Liver (tissue), 9 donors: ENCODE data around the gene ODC1. TPM values are rescaled to one million over a fixed set of nuclear protein-coding genes. Genes with fewer than 3 reads are reported as not detected.

Experiments
- DNase-seq: peaks from one replicate; pipeline ENCODE4 v3.0.0-alpha.2; 2017; ENCODE audit warnings: low spot score
- H3K27ac ChIP-seq, 2 donors: one replicate each; pipeline ENCODE4 v1.7.0; 2013; ENCODE audit warnings: inconsistent platforms in 2 of 2, low read length in 2 of 2, control low read depth in 1 of 2, low read depth in 1 of 2, mild to moderate bottlenecking in 1 of 2
- H3K27me3 ChIP-seq, 4 donors: one replicate each; pipeline versions ENCODE4 v1.6.1 to v1.7.0; 2013; ENCODE audit warnings: low read length in 3 of 4, inconsistent platforms in 1 of 4, mild to moderate bottlenecking in 1 of 4, moderate library complexity in 1 of 4; ENCODE audit not compliant: control insufficient read depth in 4 of 4, insufficient read depth in 4 of 4
- H3K36me3 ChIP-seq, 4 donors: one replicate each; pipeline versions ENCODE4 v1.6.1 to v1.7.0; 2013; ENCODE audit warnings: low read length in 3 of 4, mild to moderate bottlenecking in 3 of 4, low read depth in 1 of 4, moderate library complexity in 1 of 4; ENCODE audit not compliant: control insufficient read depth in 4 of 4, insufficient read depth in 3 of 4
- H3K4me1 ChIP-seq, 4 donors: one replicate each; pipeline versions ENCODE4 v1.6.1 to v1.7.0; 2013; ENCODE audit warnings: low read length in 3 of 4, mild to moderate bottlenecking in 3 of 4, moderate library complexity in 1 of 4; ENCODE audit not compliant: control insufficient read depth in 4 of 4, insufficient read depth in 4 of 4
- H3K4me3 ChIP-seq, 3 donors: one replicate each; pipeline versions ENCODE4 v1.6.1 to v1.7.0; 2013; ENCODE audit warnings: low read length in 3 of 3, control low read depth in 1 of 3, low read depth in 1 of 3, mild to moderate bottlenecking in 1 of 3
- H3K9ac ChIP-seq, 2 donors: one replicate each; pipeline ENCODE4 v1.7.0; 2013; ENCODE audit warnings: low read length in 2 of 2, mild to moderate bottlenecking in 2 of 2, moderate library complexity in 2 of 2, control low read depth in 1 of 2, low read depth in 1 of 2
- H3K9me3 ChIP-seq, 4 donors: one replicate each; pipeline versions ENCODE4 v1.6.1 to v1.7.0; 2013; ENCODE audit warnings: low read length in 3 of 4; ENCODE audit not compliant: control insufficient read depth in 4 of 4
- ATF3 ChIP-seq: IDR thresholded peaks from 2 replicates; pipeline ENCODE4 v1.6.1; 2016; ENCODE audit warnings: antibody characterized with exemption
- FOXA1 ChIP-seq: IDR thresholded peaks from 2 replicates; pipeline ENCODE4 v1.6.1; 2016; ENCODE audit warnings: antibody characterized with exemption
- FOXA2 ChIP-seq: IDR thresholded peaks from 2 replicates; pipeline ENCODE4 v1.6.1; 2016; ENCODE audit warnings: antibody characterized with exemption
- GABPA ChIP-seq, 2 donors: IDR thresholded peaks in 1 of 2; conservative IDR thresholded peaks in 1 of 2; 2 replicates each; pipeline ENCODE4 v1.6.1; 2016; ENCODE audit warnings: antibody characterized with exemption in 2 of 2, mild to moderate bottlenecking in 1 of 2, moderate library complexity in 1 of 2
- HNF4A ChIP-seq, 2 donors: conservative IDR thresholded peaks; 2 replicates each; pipeline ENCODE4 v1.6.1; 2016; ENCODE audit warnings: antibody characterized with exemption in 2 of 2, mild to moderate bottlenecking in 2 of 2
- JUND ChIP-seq, 2 donors: IDR thresholded peaks; 2 replicates each; pipeline ENCODE4 v1.6.1; 2016; ENCODE audit warnings: antibody characterized with exemption in 2 of 2
- MAX ChIP-seq: IDR thresholded peaks from 2 replicates; pipeline ENCODE4 v1.6.1; 2016; ENCODE audit warnings: antibody characterized with exemption
- NR2F2 ChIP-seq: IDR thresholded peaks from 2 replicates; pipeline ENCODE4 v1.6.1; 2016; ENCODE audit warnings: antibody characterized with exemption
- REST ChIP-seq: IDR thresholded peaks from 2 replicates; pipeline ENCODE4 v1.6.1; 2016; ENCODE audit warnings: antibody characterized with exemption, mild to moderate bottlenecking
- TAF1 ChIP-seq: conservative IDR thresholded peaks from 2 replicates; pipeline ENCODE4 v1.6.1; 2016; ENCODE audit warnings: antibody characterized with exemption, mild to moderate bottlenecking
- YY1 ChIP-seq: IDR thresholded peaks from 2 replicates; pipeline ENCODE4 v1.6.1; 2016; ENCODE audit warnings: antibody characterized with exemption, mild to moderate bottlenecking
- ZBTB33 ChIP-seq: IDR thresholded peaks from 2 replicates; pipeline ENCODE4 v1.6.1; 2016; ENCODE audit warnings: antibody characterized with exemption
- WGBS: extraction: QIAGEN DNeasy Blood & Tissue Kit; methylation state at CpG from one replicate; pipeline ENCODE4 v1.1.7; 2013; 5-methylcytosine and 5-hydroxymethylcytosine counted together
- polyA plus RNA-seq, 2 donors: library from polyadenylated mRNA; stranded (reverse) in 1 of 2; unstranded in 1 of 2; fragments of 200-250 nt in 1 of 2; fragments of >200 nt in 1 of 2; fragmentation: Nextera tagmentation in 1 of 2; extraction: Ambion mirVana in 1 of 2; gene quantifications; one replicate each; pipeline versions ENCODE4 v1.2.1 to v1.2.3, GENCODE V29; 2013 to 2015
- total RNA-seq, 2 donors: library from RNA; depleted of rRNA; stranded (reverse); fragments of >200 nt; gene quantifications; one replicate each; pipeline ENCODE4 v1.2.3, GENCODE V29; 2014
- TF ChIP-seq, protein P1 (sequence below): fragments of 150-350 bp; IDR thresholded peaks from 2 replicates; pipeline ENCODE4 v1.5.1; 2017; ENCODE audit warnings: improper control_type of control experiment, low read depth, low read length; ENCODE audit not compliant: missing input control
- donor health status: healthy.
- donor health status: healthy.
- donor health status: healthy.
- donor health status: healthy.
- donor health status: healthy.

Gene ODC1
- total and polyA plus RNA-seq, 4 donors, result 8.3 to 75.8 (median 48.1) TPM

DNA sequence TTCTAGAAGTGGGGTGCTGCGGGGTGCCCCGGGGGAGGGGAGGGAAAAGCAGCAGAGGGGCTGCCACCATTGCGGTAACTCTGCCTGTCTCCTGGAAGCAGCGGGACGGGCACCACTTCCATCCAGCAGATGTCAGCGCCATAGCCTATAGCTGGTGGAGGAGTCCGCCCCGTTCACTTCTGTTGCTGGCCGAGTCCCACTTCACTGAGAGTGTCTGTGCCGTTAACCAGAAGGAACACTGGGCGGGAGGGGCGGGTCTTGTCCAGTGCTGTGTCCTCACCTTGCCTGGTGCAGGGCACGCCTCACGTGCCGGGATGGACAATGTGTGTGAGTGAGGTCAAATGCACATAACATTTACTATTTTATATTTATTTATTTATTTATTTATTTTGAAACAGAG lies 19.3 kb upstream of the ODC1 start (continued):
- TF ChIP-seq REST (no peak), HNF4A (conservative IDR thresholded peaks at IDR 0.05) (no peak), JUND (IDR thresholded peaks at IDR 0.05) (no peak), YY1 (no peak)
- TF ChIP-seq, protein P1, sequence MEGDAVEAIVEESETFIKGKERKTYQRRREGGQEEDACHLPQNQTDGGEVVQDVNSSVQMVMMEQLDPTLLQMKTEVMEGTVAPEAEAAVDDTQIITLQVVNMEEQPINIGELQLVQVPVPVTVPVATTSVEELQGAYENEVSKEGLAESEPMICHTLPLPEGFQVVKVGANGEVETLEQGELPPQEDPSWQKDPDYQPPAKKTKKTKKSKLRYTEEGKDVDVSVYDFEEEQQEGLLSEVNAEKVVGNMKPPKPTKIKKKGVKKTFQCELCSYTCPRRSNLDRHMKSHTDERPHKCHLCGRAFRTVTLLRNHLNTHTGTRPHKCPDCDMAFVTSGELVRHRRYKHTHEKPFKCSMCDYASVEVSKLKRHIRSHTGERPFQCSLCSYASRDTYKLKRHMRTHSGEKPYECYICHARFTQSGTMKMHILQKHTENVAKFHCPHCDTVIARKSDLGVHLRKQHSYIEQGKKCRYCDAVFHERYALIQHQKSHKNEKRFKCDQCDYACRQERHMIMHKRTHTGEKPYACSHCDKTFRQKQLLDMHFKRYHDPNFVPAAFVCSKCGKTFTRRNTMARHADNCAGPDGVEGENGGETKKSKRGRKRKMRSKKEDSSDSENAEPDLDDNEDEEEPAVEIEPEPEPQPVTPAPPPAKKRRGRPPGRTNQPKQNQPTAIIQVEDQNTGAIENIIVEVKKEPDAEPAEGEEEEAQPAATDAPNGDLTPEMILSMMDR, result no peak

DNA sequence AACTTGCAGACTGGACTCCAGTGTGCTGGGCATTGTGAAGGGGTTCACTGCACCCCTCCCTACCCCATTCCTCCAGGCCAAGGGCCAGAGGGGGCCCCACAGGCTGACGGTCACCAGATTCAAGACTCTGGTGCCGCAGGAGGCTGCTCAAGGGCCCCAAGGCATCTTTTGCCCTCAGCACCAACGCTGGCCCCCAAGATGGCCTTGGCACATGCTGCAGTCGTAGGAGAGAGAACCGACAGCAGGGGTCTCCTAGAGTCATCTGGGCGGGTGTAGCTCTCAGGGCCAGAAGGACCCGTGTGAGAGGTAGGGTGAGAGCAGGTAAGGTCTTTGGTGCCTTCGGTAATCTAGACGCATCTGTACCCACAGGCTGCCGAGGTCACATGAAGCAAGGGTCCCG lies 18.7 kb upstream of the ODC1 start:
- TF ChIP-seq, protein P1, result no peak
- no peak for TF ChIP-seq YY1
- TF ChIP-seq TAF1, result no peak
- TF ChIP-seq MAX, result no peak
- TF ChIP-seq FOXA2, result no peak
- no peak for TF ChIP-seq ZBTB33
- TF ChIP-seq GABPA (IDR thresholded peaks at IDR 0.05 in 1 of 2, conservative IDR thresholded peaks at IDR 0.05 in 1 of 2), result no peak
- TF ChIP-seq REST, result no peak
- TF ChIP-seq NR2F2, result no peak
- TF ChIP-seq HNF4A (conservative IDR thresholded peaks at IDR 0.05), result no peak
- no peak for TF ChIP-seq FOXA1
- no peak for TF ChIP-seq ATF3
- no peak for DNase-seq
- 85% methylated on average over 11 of the region's 11 CpGs for WGBS

More for the DNA sequence above, 18.7 kb upstream of the ODC1 start:
- no peak overlapping the region for H3K4me3 ChIP-seq
- no peak overlapping the region for H3K27ac ChIP-seq
- H3K36me3 ChIP-seq, result no peaks in the 10 kb centered on the region
- no peak overlapping the region for H3K9ac ChIP-seq
- no peaks in the 10 kb centered on the region for H3K27me3 ChIP-seq
- no peaks in the 10 kb centered on the region for H3K9me3 ChIP-seq
- H3K4me1 ChIP-seq, result no peaks in the 10 kb centered on the region
